ENCODE data around the gene B4GALT6.

- no peak for TF ChIP-seq POLR2A (IDR thresholded peaks at IDR 0.05)
- TF ChIP-seq, protein P1, sequence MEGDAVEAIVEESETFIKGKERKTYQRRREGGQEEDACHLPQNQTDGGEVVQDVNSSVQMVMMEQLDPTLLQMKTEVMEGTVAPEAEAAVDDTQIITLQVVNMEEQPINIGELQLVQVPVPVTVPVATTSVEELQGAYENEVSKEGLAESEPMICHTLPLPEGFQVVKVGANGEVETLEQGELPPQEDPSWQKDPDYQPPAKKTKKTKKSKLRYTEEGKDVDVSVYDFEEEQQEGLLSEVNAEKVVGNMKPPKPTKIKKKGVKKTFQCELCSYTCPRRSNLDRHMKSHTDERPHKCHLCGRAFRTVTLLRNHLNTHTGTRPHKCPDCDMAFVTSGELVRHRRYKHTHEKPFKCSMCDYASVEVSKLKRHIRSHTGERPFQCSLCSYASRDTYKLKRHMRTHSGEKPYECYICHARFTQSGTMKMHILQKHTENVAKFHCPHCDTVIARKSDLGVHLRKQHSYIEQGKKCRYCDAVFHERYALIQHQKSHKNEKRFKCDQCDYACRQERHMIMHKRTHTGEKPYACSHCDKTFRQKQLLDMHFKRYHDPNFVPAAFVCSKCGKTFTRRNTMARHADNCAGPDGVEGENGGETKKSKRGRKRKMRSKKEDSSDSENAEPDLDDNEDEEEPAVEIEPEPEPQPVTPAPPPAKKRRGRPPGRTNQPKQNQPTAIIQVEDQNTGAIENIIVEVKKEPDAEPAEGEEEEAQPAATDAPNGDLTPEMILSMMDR (IDR thresholded peaks at IDR 0.05) = no peak
These were observed 53.8 kb downstream of the B4GALT6 start for GRCh38 chr18:31630549-31630948.

Data from body of pancreas (tissue), 4 donors.